Trophoblast cell (in vitro differentiated cells and primary cell): Measurements from ENCODE around the gene XYLT1.

Source experiments
- DNase-seq, 2 donors: peaks; one replicate each; pipeline ENCODE4 v3.0.0-alpha.2; 2016
- H2AFZ ChIP-seq: 2 replicates; pipeline ENCODE4 v1.6.1; 2013; ENCODE audit warnings: low read length, moderate library complexity, mild to moderate bottlenecking; ENCODE audit not compliant: insufficient read depth, poor library complexity
- H2AK5ac ChIP-seq: 2 replicates; pipeline ENCODE4 v1.6.1; 2013; ENCODE audit warnings: mild to moderate bottlenecking, low read length
- H2BK120ac ChIP-seq: 2 replicates; pipeline ENCODE4 v1.6.1; 2013; ENCODE audit warnings: low read length, mild to moderate bottlenecking, moderate library complexity; ENCODE audit not compliant: insufficient read depth, poor library complexity
- H2BK12ac ChIP-seq: 2 replicates; pipeline ENCODE4 v1.6.1; 2013; ENCODE audit warnings: mild to moderate bottlenecking, low read length, moderate library complexity
- H2BK5ac ChIP-seq: 2 replicates; pipeline ENCODE4 v1.6.1; 2013; ENCODE audit warnings: low read length, low read depth, moderate library complexity, mild to moderate bottlenecking; ENCODE audit not compliant: poor library complexity
- H3K14ac ChIP-seq: 2 replicates; pipeline ENCODE4 v1.6.1; 2013; ENCODE audit warnings: mild to moderate bottlenecking, low read length
- H3K18ac ChIP-seq: 2 replicates; pipeline ENCODE4 v1.6.1; 2013; ENCODE audit warnings: mild to moderate bottlenecking, low read length
- H3K23ac ChIP-seq: 2 replicates; pipeline ENCODE4 v1.6.1; 2013; ENCODE audit warnings: low read length
- H3K27ac ChIP-seq: 2 replicates; pipeline ENCODE4 v1.5.1; 2013; ENCODE audit warnings: low read depth, mild to moderate bottlenecking, inconsistent platforms, low read length, moderate library complexity
- H3K27me3 ChIP-seq: 2 replicates; pipeline ENCODE4 v1.6.1; 2013; ENCODE audit warnings: inconsistent platforms, mild to moderate bottlenecking, low read length, moderate library complexity; ENCODE audit not compliant: insufficient read depth
- H3K36me3 ChIP-seq, 2 experiments: 1 replicate in 1 of 2; 2 replicates in 1 of 2; pipeline ENCODE4 v1.6.1; 2013; ENCODE audit warnings: low read length in 2 of 2, mild to moderate bottlenecking in 2 of 2, moderate library complexity in 1 of 2; ENCODE audit not compliant: insufficient read depth in 2 of 2, control insufficient read depth in 1 of 2
- H3K4ac ChIP-seq: 2 replicates; pipeline ENCODE4 v1.6.1; 2013; ENCODE audit warnings: low read depth, mild to moderate bottlenecking, low read length, moderate library complexity
- H3K4me1 ChIP-seq, 2 experiments: 1 replicate in 1 of 2; 2 replicates in 1 of 2; pipeline ENCODE4 v1.6.1; 2013; ENCODE audit warnings: low read length in 2 of 2, mild to moderate bottlenecking in 2 of 2, moderate library complexity in 1 of 2; ENCODE audit not compliant: insufficient read depth in 2 of 2, control insufficient read depth in 1 of 2
- H3K4me2 ChIP-seq: 2 replicates; pipeline ENCODE4 v1.6.1; 2013; ENCODE audit warnings: inconsistent platforms, mild to moderate bottlenecking, low read length, moderate library complexity
- H3K4me3 ChIP-seq: 2 replicates; pipeline ENCODE4 v1.5.1; 2013; ENCODE audit warnings: mild to moderate bottlenecking, low read depth, low read length, inconsistent platforms
- H3K79me1 ChIP-seq: one replicate; pipeline ENCODE4 v1.6.1; 2013; ENCODE audit warnings: low read length
- H3K79me2 ChIP-seq: 2 replicates; pipeline ENCODE4 v1.6.1; 2013; ENCODE audit warnings: low read length, mild to moderate bottlenecking; ENCODE audit not compliant: control insufficient read depth, insufficient read depth, poor library complexity
- H3K9ac ChIP-seq: 2 replicates; pipeline ENCODE4 v1.6.1; 2013; ENCODE audit warnings: mild to moderate bottlenecking, low read length
- H3K9me3 ChIP-seq: 2 replicates; pipeline ENCODE4 v1.6.1; 2013; ENCODE audit warnings: low read depth, mild to moderate bottlenecking, control low read depth, inconsistent platforms, low read length; ENCODE audit not compliant: insufficient read depth
- H4K12ac ChIP-seq: 2 replicates; pipeline ENCODE4 v1.6.1; 2013; ENCODE audit warnings: low read depth, mild to moderate bottlenecking, low read length, moderate library complexity
- H4K8ac ChIP-seq: 2 replicates; pipeline ENCODE4 v1.6.1; 2013; ENCODE audit warnings: low read depth, mild to moderate bottlenecking, low read length, moderate library complexity
- H4K91ac ChIP-seq: one replicate; pipeline ENCODE4 v1.6.1; 2013; ENCODE audit warnings: low read depth, mild to moderate bottlenecking, low read length, moderate library complexity
- WGBS: extraction: QIAGEN DNeasy Blood & Tissue Kit; methylation state at CpG from one replicate; pipeline ENCODE4 v1.1.7; 2013; ENCODE audit warnings: missing lambda C conversion rate; ENCODE audit not compliant: insufficient read length, insufficient coverage; ENCODE audit errors: extremely low coverage; 5-methylcytosine and 5-hydroxymethylcytosine counted together

Gene XYLT1

GRCh38 chr16:17271687-17272086, 199.1 kb downstream of the XYLT1 start:
- Histone ChIP-seq H3K4me3 (no peak overlapping the region), H3K4me1 (no peaks in the 10 kb centered on the region), H4K12ac (no peak overlapping the region), H3K9me3 (peaks cover 2% of the 10 kb centered on the region), H3K23ac (no peak overlapping the region), H3K79me2 (no peaks in the 10 kb centered on the region), H2BK12ac (no peak overlapping the region), H2BK5ac (no peak overlapping the region), H4K91ac (no peak overlapping the region), H3K9ac (no peak overlapping the region), H3K79me1 (no peaks in the 10 kb centered on the region), H4K8ac (no peak overlapping the region), H2AFZ (no peak overlapping the region), H3K4ac (no peak overlapping the region), H3K18ac (no peak overlapping the region), H2AK5ac (no peak overlapping the region), H3K27ac (no peak overlapping the region), H3K36me3 (no peaks in the 10 kb centered on the region), H3K14ac (no peak overlapping the region), H3K27me3 (no peaks in the 10 kb centered on the region), H2BK120ac (no peak overlapping the region), H3K4me2 (no peak overlapping the region)
- WGBS, result no CpG with 5 or more reads among the region's 4 CpGs
- DNase-seq, result no peak

DNA sequence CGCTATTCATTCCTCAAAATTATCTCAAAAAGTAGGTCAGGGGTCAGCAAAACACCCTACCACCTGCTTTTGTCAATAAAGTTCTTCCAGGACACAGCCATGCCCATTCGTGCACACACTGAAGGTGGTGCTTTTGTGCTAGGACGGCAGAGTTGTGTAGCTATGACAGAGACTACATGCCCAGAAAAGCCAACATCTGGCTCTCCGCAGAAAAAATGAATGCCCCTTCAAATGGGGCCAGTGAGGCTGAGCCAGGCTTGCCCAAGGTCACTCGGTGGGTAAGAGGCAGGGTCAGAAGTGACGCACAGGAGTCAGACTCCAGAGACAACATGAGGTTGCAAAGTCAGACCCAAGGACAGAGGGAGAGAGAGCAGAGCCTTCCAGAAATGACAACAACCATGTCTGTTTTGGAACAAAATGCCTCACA, 200.1 kb downstream of the XYLT1 start:
- Histone ChIP-seq H3K9me3 (peaks cover 2% of the 10 kb centered on the region), H3K18ac (no peak overlapping the region), H3K79me2 (no peaks in the 10 kb centered on the region), H3K4me1 (no peaks in the 10 kb centered on the region), H3K4me3 (no peak overlapping the region), H2BK120ac (no peak overlapping the region), H3K4ac (no peak overlapping the region), H3K9ac (no peak overlapping the region), H4K91ac (no peak overlapping the region), H2AK5ac (no peak overlapping the region), H2AFZ (no peak overlapping the region), H2BK12ac (no peak overlapping the region), H3K4me2 (no peak overlapping the region), H3K79me1 (no peaks in the 10 kb centered on the region), H4K8ac (no peak overlapping the region), H4K12ac (no peak overlapping the region), H3K14ac (no peak overlapping the region), H3K23ac (no peak overlapping the region), H2BK5ac (no peak overlapping the region), H3K27ac (no peak overlapping the region), H3K27me3 (no peaks in the 10 kb centered on the region), H3K36me3 (no peaks in the 10 kb centered on the region)
- WGBS, result no CpG with 5 or more reads among the region's 6 CpGs
- no peak for DNase-seq

- Histone ChIP-seq H3K27me3 (no peaks in the 10 kb centered on the region), H3K9me3 (peaks cover 2% of the 10 kb centered on the region), H3K4me2 (no peak overlapping the region), H2BK12ac (no peak overlapping the region), H3K14ac (no peak overlapping the region), H2BK120ac (no peak overlapping the region), H3K4ac (no peak overlapping the region), H3K9ac (no peak overlapping the region), H3K4me1 (no peaks in the 10 kb centered on the region), H3K27ac (no peak overlapping the region), H3K79me1 (no peaks in the 10 kb centered on the region), H3K36me3 (no peaks in the 10 kb centered on the region), H4K12ac (no peak overlapping the region), H3K79me2 (no peaks in the 10 kb centered on the region), H3K23ac (no peak overlapping the region), H2BK5ac (no peak overlapping the region), H3K4me3 (no peak overlapping the region), H3K18ac (no peak overlapping the region), H4K91ac (no peak overlapping the region), H4K8ac (no peak overlapping the region), H2AK5ac (no peak overlapping the region), H2AFZ (no peak overlapping the region)
- no peak for DNase-seq
- WGBS, result no CpG with 5 or more reads among the region's 3 CpGs
Observed at GRCh38 chr16:17270111-17270510, 200.6 kb downstream of the XYLT1 start.

GRCh38 chr16:17269439-17269838, 201.3 kb downstream of the XYLT1 start:
- Histone ChIP-seq H3K27me3 (no peaks in the 10 kb centered on the region), H3K79me1 (no peaks in the 10 kb centered on the region), H2BK5ac (no peak overlapping the region), H3K9me3 (peaks cover 2% of the 10 kb centered on the region), H3K36me3 (no peaks in the 10 kb centered on the region), H3K23ac (no peak overlapping the region), H2BK12ac (no peak overlapping the region), H4K8ac (no peak overlapping the region), H2BK120ac (no peak overlapping the region), H3K4me3 (no peak overlapping the region), H3K14ac (no peak overlapping the region), H4K91ac (no peak overlapping the region), H3K79me2 (no peaks in the 10 kb centered on the region), H2AFZ (no peak overlapping the region), H2AK5ac (no peak overlapping the region), H3K4ac (no peak overlapping the region), H3K9ac (no peak overlapping the region), H3K27ac (no peak overlapping the region), H3K4me1 (no peaks in the 10 kb centered on the region), H4K12ac (no peak overlapping the region), H3K4me2 (no peak overlapping the region), H3K18ac (no peak overlapping the region)
- WGBS, result no CpG with 5 or more reads among the region's 2 CpGs
- DNase-seq, result no peak
